Measurements from ENCODE around the gene ARHGAP29. TPM values are rescaled to one million over a fixed set of nuclear protein-coding genes. Genes with fewer than 3 reads are reported as not detected.

The ARHGAP29 gene
- total RNA-seq, 3 donors from 2014 or later (not counting 1 experiment from before 2014, with no cell fraction given) = 0.07 TPM; not detected in 2

- H3K9me3 ChIP-seq (ENCODE audit: control insufficient read depth, insufficient read depth, low read length) = no peaks in the 10 kb centered on the region
- Mint-ChIP-seq H3K4me3 (no peak overlapping the region), H3K4me1 (no peaks in the 10 kb centered on the region), H3K27ac (no peak overlapping the region), H3K9me3 (no peaks in the 10 kb centered on the region), H3K27me3 (ENCODE audit: low read depth in 2 of 2) (peaks cover 4 to 5% of the 10 kb centered on the region in 2 donors), H3K36me3 (no peaks in the 10 kb centered on the region)
- H3K36me3 ChIP-seq (ENCODE audit: control insufficient read depth, insufficient read depth, low read length) = no peaks in the 10 kb centered on the region
- DNase-seq (no peak), ATAC-seq (no peak)
- no peaks in the 10 kb centered on the region for H3K27me3 ChIP-seq (ENCODE audit: control insufficient read depth, insufficient read depth, low read length)
- intact Hi-C loops (cut with micrococcal nuclease) = no loop called here
- no peak for TF ChIP-seq CTCF (IDR thresholded peaks at IDR 0.05)
- no peak overlapping the region for H3K27ac ChIP-seq (ENCODE audit: low read length)
- no peak overlapping the region for H3K4me3 ChIP-seq (ENCODE audit: low read length)
- no peaks in the 10 kb centered on the region for H3K4me1 ChIP-seq (ENCODE audit: control insufficient read depth, insufficient read depth, low read length)
- WGBS (ENCODE audit: insufficient coverage) = 83% methylated on average over 4 of the region's 5 CpGs
These were observed 91.1 kb downstream of the ARHGAP29 start for GRCh38 chr1:94146273-94146672.

- DNase-seq (no peak), ATAC-seq (no peak)
- no peak overlapping the region for H3K27ac Mint-ChIP-seq
- peaks cover 4 to 5% of the 10 kb centered on the region in 2 donors for H3K27me3 Mint-ChIP-seq (ENCODE audit: low read depth in 2 of 2)
- H3K36me3 ChIP-seq (ENCODE audit: control insufficient read depth, insufficient read depth, low read length) = no peaks in the 10 kb centered on the region
- no peak overlapping the region for H3K27ac ChIP-seq (ENCODE audit: low read length)
- H3K4me3 ChIP-seq (ENCODE audit: low read length) = no peak overlapping the region
- intact Hi-C loops (cut with micrococcal nuclease) = no loop called here
- no peaks in the 10 kb centered on the region for H3K4me1 Mint-ChIP-seq
- TF ChIP-seq CTCF (IDR thresholded peaks at IDR 0.05) = no peak
- no peaks in the 10 kb centered on the region for H3K36me3 Mint-ChIP-seq
- H3K27me3 ChIP-seq (ENCODE audit: control insufficient read depth, insufficient read depth, low read length) = no peaks in the 10 kb centered on the region
- H3K9me3 Mint-ChIP-seq = no peaks in the 10 kb centered on the region
- H3K4me3 Mint-ChIP-seq = no peak overlapping the region
- H3K9me3 ChIP-seq (ENCODE audit: control insufficient read depth, insufficient read depth, low read length) = no peaks in the 10 kb centered on the region
- H3K4me1 ChIP-seq (ENCODE audit: control insufficient read depth, insufficient read depth, low read length) = no peaks in the 10 kb centered on the region
- WGBS (ENCODE audit: insufficient coverage) = 100% methylated on average over 1 of the region's 1 CpG
These were observed 92.5 kb downstream of the ARHGAP29 start for GRCh38 chr1:94144836-94145235.

GRCh38 chr1:94143809-94144176 is 93.6 kb downstream of the ARHGAP29 start:
- intact Hi-C loops (cut with micrococcal nuclease) = no loop called here
- Histone ChIP-seq H3K9me3 (ENCODE audit: control insufficient read depth, insufficient read depth, low read length) (no peaks in the 10 kb centered on the region), H3K4me1 (ENCODE audit: control insufficient read depth, insufficient read depth, low read length) (no peaks in the 10 kb centered on the region), H3K27me3 (ENCODE audit: control insufficient read depth, insufficient read depth, low read length) (no peaks in the 10 kb centered on the region), H3K36me3 (ENCODE audit: control insufficient read depth, insufficient read depth, low read length) (no peaks in the 10 kb centered on the region), H3K4me3 (ENCODE audit: low read length) (no peak overlapping the region), H3K27ac (ENCODE audit: low read length) (no peak overlapping the region)
- no peak for TF ChIP-seq CTCF (IDR thresholded peaks at IDR 0.05)
- no peak for ATAC-seq
- H3K27ac Mint-ChIP-seq = no peak overlapping the region
- no peak for DNase-seq
- peaks cover 0 to 2% of the 10 kb centered on the region in 2 donors for H3K9me3 Mint-ChIP-seq
- H3K4me1 Mint-ChIP-seq = no peaks in the 10 kb centered on the region
- H3K36me3 Mint-ChIP-seq = no peaks in the 10 kb centered on the region
- H3K27me3 Mint-ChIP-seq (ENCODE audit: low read depth in 2 of 2) = peaks cover 3 to 5% of the 10 kb centered on the region in 2 donors
- H3K4me3 Mint-ChIP-seq = no peak overlapping the region

GRCh38 chr1:94143173-94143808 is 94.1 kb downstream of the ARHGAP29 start:
- H3K4me1 Mint-ChIP-seq = no peaks in the 10 kb centered on the region
- no peaks in the 10 kb centered on the region for H3K36me3 Mint-ChIP-seq
- H3K36me3 ChIP-seq (ENCODE audit: control insufficient read depth, insufficient read depth, low read length) = no peaks in the 10 kb centered on the region
- TF ChIP-seq CTCF (IDR thresholded peaks at IDR 0.05) = no peak
- no peak overlapping the region for H3K27ac Mint-ChIP-seq
- no peak overlapping the region for H3K4me3 ChIP-seq (ENCODE audit: low read length)
- no peak overlapping the region for H3K4me3 Mint-ChIP-seq
- peaks cover 0 to 2% of the 10 kb centered on the region in 2 donors for H3K9me3 Mint-ChIP-seq
- no peaks in the 10 kb centered on the region for H3K27me3 ChIP-seq (ENCODE audit: control insufficient read depth, insufficient read depth, low read length)
- no peak for DNase-seq
- 82% methylated on average over 1 of the region's 2 CpGs for WGBS (ENCODE audit: insufficient coverage)
- ATAC-seq = no peak
- H3K27me3 Mint-ChIP-seq (ENCODE audit: low read depth in 2 of 2) = peaks cover 3 to 5% of the 10 kb centered on the region in 2 donors
- intact Hi-C loops (cut with micrococcal nuclease) = no loop called here
- no peak overlapping the region for H3K27ac ChIP-seq (ENCODE audit: low read length)
- H3K4me1 ChIP-seq (ENCODE audit: control insufficient read depth, insufficient read depth, low read length) = no peaks in the 10 kb centered on the region
- H3K9me3 ChIP-seq (ENCODE audit: control insufficient read depth, insufficient read depth, low read length) = no peaks in the 10 kb centered on the region

Data from natural killer cell (primary cell).